ENCODE data around the gene PLCL1.
A peak's percentile ranks its signal among the peaks of the same experiment; 100 is the strongest.

The PLCL1 gene

DNA sequence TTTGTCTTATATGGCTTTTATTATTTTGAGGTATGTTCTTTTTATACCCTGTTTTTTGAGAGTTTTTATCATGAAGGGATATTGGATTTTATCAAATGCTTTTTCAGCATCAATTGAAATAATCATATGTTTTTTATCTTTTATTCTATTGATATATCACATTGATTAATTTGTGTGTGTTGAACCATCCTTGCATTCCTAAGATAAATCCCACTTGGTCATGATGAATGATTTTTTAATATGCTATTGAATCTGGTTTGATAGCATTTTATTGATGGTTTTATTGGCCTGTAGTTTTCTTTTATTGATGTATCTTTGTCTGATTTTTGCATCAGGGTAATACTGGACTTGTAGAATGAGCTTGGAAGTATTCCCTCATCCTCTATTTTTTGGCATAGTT lies 160.3 kb downstream of the PLCL1 start:
- no peak for DNase-seq

- no peak for DNase-seq
Observed at GRCh38 chr2:197965756-197966155, 161.4 kb downstream of the PLCL1 start.

- no peak for DNase-seq
Observed at GRCh38 chr2:197969391-197969893, 165.0 kb downstream of the PLCL1 start.

- DNase-seq: no peak
Observed at GRCh38 chr2:197972061-197972460, 167.7 kb downstream of the PLCL1 start.

DNA sequence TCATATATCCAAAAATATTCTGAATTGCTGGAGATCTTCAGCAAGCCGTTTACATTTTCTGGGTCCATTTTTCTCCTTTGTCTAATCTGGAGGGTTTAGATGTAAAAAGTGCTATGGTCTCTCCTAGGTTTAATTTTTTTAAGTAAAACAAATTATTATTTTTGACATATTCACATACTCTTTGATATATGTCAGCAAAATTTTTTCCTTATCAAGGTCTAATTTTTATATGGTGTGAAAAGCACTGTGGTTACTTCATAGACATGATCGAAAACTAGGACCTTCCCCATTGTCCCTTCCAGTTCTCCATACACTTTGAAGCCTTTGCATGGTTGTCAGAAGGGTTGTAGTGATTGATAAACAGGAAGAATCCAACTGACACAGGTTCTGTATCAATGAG lies 168.2 kb downstream of the PLCL1 start:
- no peak for DNase-seq

GRCh38 chr2:197973772-197974171 lies 169.4 kb downstream of the PLCL1 start:
- DNase-seq: no peak

GRCh38 chr2:197975931-197976519 lies 171.6 kb downstream of the PLCL1 start:
- no peak for DNase-seq

- no peak for DNase-seq
Observed at GRCh38 chr2:197978971-197979370, 174.6 kb downstream of the PLCL1 start.

- no peak for DNase-seq
Observed at GRCh38 chr2:197982565-197982964, 178.2 kb downstream of the PLCL1 start.

DNA sequence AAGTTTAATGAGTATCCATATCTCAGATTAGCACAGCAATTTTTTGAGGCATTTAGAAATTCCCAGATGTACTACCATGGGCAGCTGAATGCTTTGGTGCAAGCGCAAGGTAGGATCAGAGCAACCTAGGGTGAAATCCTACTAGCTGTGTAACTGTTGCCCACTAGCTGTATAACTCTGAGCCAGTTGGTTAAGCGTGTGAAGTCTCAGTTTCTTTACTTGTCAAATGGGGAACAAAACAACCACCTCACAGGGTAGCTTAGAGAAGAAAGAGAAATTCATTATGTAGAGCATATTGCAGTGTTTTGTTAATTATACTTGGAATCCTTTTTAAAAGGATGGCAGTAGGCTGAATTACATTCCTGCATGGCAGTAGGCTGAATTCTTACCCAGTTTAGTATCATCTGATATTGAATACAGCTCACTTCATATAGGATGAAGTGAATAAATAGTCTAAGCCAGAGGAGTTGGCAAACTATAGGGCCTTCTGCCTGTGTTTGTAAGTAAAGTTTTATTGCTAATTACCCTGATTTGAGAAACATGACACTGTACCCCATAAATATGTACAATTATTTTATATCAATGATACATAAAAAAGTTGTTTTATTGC lies 180.7 kb downstream of the PLCL1 start:
- no peak for DNase-seq

- no peak for DNase-seq
Observed at GRCh38 chr2:197986977-197987376, 182.6 kb downstream of the PLCL1 start.

- DNase-seq: no peak
Observed at GRCh38 chr2:197990356-197990755, 186.0 kb downstream of the PLCL1 start.

DNA sequence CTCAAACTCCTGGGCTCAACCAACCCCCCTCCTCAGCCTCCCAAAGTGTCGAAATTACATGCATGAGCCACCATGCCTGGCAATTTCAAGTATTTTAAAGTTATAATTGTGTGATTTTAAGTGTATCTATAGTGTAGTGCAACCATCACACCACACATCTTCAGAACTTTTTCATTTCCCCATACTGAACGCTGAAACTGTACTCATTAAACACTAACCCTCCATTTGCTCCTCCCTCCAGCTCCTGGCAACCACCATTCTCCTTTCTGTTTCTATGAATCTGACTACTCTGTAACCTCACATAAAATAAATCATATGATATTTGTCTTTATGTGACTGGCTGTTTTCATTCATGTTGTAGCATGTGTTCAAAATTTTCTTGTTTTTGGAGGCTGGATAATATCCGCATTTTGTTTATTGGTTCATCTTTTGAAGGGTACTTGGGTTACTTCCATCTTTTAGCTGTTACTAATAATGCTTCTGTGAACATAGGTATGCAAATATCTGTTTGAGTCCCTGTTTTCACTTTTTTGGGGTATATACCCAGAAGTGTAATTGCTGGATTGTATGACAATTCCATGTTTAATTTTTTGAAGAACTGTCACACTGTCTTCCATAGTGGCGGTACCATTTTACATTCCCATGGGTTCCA lies 188.2 kb downstream of the PLCL1 start:
- DNase-seq: no peak

- DNase-seq: no peak
Observed at GRCh38 chr2:197993363-197993762, 189.0 kb downstream of the PLCL1 start.

GRCh38 chr2:197993830-197994229 lies 189.4 kb downstream of the PLCL1 start:
- no peak for DNase-seq

- DNase-seq: no peak
Observed at GRCh38 chr2:197994751-197995150, 190.4 kb downstream of the PLCL1 start.

DNA sequence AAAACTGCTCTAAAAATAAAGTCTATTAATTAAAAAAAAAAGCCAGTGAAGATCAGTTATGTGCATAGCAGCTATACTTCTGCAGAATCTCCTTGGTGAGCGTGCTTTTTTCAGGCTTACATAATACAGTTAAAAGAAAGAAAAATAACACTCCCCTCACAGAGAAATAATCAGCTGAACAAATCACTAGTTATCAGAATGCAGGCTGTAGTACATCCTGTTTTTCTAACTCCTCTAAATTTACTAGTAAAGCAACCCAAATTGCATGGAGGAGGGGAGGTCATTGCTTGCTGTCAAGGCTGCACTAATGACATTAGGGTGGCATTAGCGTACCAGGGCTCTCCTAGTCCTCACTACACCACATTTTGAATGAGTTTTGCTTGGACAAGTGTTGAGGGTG lies 192.2 kb downstream of the PLCL1 start:
- DNase-seq: no peak

DNA sequence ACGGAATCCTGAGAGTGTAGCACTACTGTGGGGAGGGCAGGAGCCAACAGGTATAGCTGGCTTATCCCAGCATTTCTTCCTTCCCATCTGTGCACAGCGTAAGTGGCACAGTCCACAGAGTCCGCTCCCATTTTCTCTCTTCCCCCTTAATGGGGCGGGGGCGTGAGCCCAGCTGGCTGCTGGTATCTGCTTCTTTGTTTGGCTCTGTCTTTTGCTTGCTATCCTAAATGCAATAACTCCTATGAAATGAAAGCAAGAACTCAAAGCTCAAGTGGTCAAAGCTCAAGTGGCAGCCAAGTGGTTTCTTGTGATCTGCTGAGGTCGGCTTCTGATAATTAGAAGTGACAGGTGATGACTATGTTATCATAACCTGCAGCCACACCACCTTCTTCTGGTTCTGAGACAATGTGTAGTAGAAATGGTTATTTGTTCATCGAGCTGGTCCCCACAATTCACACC lies 192.7 kb downstream of the PLCL1 start:
- DNase-seq: no peak

GRCh38 chr2:197998702-197999101 lies 194.3 kb downstream of the PLCL1 start:
- peak in 1 of 2 donors; percentile 12 for DNase-seq

GRCh38 chr2:198000417-198000816 lies 196.0 kb downstream of the PLCL1 start:
- no peak for DNase-seq

GRCh38 chr2:198004173-198004572 lies 199.8 kb downstream of the PLCL1 start:
- DNase-seq: no peak

DNA sequence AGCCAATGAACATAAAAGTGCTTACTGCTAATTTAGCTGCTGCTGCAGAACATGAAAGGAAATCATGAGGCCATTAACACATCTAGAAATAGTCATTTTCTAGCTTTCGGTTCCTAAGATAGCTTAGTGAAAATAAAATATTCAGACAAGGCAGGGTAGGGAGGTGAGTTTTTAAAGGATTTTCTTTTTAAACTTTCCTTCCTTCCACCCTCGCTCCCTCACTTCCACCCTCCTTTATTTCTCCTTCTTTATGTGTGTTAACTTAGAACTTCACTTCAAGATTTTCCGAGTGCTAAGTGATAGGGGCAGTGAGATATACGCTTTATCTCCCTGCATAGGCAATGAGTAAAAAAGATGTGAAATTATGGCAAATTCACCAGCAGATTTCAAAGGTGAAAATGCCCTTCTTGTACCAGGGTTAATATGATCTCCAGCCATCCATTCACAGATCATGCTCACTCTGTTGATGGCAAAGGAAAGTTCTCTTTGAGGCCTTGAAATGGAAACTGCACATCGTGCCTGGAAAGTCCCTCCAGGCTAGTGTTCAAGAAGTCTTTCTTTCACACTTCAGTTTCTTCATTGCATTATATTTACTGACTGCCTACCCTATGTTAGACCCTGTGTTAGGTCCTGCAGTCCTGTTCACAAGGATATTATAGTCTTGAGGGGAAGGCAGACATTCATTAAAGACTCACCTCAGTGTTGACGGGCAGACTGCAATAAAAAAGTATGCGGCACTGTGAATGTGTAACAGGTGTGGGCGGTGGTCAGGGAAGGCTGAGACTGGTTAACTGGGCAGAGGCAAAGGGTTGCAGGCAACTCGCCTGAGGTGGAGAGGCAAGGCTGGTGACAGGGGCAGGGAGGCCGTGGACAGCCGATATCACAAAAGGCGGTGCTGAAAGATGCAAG lies 200.8 kb downstream of the PLCL1 start:
- peak; percentile 24 to 46 for DNase-seq

DNA sequence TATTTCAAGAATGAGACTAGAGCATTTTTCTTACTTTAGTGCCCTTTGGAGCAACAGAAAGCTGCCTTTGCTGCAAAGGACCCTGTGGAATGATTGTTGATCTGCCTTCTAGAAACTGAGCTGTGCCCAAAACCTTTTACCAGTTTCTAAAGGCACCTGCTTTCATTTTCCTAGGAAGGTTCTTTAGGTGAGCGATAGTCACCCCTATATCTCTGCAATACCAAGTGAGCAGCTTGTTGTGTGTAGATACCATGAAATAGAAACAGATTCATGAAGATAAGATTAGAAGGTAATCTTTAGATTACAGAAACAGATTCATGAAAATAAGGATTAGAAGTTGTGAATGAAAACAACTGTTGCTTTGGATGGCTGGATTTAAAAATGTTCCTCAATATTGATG lies 202.3 kb downstream of the PLCL1 start:
- no peak for DNase-seq

All from stimulated activated CD4-positive, alpha-beta T cell treated with anti-CD3 and anti-CD28 coated beads, Interleukin-2, amount 100 ng/mL, for 24 hours (primary cell).